AG10803 (cell line): Measurements from ENCODE around the gene RHOJ.

Experiments used
- DNase-seq: peaks from one replicate; pipeline ENCODE4 v3.0.0; 2010; ENCODE audit warnings: low read depth
- H3K4me3 ChIP-seq: 2 replicates; pipeline ENCODE4 v1.5.1; 2011; ENCODE audit warnings: mild to moderate bottlenecking, low read length, control low read depth
- TF ChIP-seq, protein P1 (sequence below): conservative IDR thresholded peaks from 2 replicates; pipeline ENCODE4 v1.5.1; 2011; ENCODE audit warnings: mild to moderate bottlenecking, low read length, control low read depth, inconsistent platforms

RHOJ gene

DNA sequence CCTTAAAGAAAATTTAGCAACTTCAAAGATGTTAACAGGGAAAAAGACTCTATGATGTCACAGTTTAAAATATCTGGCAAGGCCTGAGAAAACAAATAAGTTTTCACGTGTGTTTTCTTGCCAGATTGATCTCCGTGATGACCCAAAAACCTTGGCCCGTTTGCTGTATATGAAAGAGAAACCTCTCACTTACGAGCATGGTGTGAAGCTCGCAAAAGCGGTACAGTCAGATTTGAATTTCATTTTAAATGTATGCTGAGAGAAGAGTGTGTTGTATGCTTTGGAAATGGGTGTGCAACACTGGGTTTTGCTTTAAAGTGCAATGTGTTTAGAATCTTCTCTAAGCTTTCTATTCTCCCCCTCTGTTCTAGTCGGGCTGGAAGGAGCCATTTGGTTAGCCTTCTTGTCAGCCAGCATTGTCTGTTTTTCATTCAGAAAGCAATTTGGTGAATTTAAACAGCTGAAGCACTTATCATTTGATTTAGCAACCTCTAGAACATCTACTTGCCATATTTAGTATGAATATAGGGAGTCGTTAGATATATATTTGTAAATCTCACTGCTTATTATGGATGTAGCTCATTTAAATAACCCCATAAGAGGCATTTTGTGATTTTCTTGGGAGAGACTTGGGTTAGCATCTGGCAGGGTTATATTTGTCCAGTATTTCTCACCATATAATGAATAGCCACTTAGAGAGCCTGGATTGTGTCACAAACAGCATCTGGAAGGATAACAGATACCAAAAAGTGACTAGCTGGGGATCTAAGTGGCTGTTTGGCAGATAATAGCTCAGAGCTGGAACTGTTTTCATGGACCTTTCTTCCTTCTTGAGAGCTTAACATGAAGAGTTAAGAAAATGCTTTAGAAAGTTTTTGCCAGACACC is 79.0 kb downstream of the RHOJ start:
- peak; percentile 14 for DNase-seq
- TF ChIP-seq, protein P1, sequence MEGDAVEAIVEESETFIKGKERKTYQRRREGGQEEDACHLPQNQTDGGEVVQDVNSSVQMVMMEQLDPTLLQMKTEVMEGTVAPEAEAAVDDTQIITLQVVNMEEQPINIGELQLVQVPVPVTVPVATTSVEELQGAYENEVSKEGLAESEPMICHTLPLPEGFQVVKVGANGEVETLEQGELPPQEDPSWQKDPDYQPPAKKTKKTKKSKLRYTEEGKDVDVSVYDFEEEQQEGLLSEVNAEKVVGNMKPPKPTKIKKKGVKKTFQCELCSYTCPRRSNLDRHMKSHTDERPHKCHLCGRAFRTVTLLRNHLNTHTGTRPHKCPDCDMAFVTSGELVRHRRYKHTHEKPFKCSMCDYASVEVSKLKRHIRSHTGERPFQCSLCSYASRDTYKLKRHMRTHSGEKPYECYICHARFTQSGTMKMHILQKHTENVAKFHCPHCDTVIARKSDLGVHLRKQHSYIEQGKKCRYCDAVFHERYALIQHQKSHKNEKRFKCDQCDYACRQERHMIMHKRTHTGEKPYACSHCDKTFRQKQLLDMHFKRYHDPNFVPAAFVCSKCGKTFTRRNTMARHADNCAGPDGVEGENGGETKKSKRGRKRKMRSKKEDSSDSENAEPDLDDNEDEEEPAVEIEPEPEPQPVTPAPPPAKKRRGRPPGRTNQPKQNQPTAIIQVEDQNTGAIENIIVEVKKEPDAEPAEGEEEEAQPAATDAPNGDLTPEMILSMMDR: no peak

DNA sequence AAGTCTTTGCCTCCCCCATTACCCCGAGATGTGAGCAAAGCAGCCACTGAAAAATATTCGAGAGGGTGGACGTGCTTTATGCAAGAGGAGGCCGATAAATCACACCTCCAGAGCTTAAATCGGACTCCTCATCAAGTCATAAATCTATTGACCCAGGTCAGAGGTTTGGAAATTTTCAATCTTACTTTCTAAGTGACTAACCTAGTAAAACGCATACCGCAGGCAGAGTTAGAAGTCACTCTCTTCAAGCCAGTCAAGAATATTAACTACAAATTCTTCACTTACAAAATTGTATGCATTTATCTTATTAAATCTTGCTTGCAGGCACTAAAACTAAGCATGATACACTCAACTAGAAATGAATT is 79.6 kb downstream of the RHOJ start:
- TF ChIP-seq, protein P1: no peak
- H3K4me3 ChIP-seq: no peak overlapping the region
- peak; percentile 13 for DNase-seq

More for the DNA sequence above, 79.0 kb downstream of the RHOJ start:
- peak overlapping the region; percentile 40 for H3K4me3 ChIP-seq

DNA sequence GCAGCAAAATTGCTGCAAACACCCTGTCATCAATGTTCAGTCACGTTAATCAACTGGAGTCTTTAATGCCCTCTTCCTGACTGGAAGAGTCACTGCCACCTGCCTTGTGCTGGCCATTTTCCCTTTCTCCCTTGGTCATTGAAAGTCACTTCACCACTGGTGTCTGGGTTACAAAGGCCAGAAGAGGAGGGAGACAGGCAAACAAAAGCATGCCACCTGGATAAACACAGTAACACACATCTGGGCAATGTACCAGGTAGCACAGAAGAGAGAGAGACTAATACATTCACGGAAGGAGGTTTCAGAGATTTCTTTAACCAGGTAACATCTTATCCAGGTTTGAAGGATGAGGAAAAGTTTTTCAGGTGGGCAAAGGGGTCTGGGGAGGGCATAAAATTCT is 81.8 kb downstream of the RHOJ start:
- TF ChIP-seq, protein P1: no peak
- H3K4me3 ChIP-seq: no peak overlapping the region
- no peak for DNase-seq

DNA sequence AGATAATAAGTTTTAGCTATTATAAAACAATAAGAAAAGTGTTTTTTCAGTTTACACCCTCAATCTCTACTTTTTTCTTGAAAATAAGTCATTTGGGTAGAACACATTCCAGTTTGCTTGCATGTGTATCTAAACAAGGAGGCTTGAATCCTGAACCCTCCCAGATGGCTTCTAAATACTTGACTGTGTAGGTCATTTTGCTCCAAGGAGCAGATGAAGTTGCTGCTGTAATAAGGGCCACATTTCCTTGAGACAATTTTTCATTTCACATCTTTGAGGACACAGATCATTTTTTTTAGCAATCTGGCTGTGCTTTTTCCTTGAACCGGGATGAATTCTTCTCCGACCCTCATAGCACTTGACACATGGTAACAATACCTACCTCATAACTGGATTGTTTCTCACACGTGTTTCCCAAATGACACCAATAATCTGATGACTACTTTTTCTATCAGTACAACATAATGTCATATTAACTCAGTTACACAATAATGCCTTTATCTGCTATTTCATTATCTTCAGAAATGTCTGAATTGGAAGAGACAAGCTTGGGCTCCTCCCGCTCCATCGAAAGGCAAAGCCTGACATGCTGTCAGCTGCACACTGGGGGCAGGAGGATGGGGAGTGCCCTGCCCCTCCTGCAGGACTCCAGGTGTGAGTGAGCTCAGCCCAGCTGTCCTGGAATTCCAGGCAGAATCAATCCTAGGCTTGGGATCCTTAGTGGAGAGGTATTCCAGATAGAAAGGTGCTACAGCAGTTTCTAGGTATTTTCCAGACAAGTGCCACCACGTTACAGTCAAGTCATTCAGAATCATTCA is 83.6 kb downstream of the RHOJ start:
- TF ChIP-seq, protein P1: no peak
- peak; percentile 83 for DNase-seq
- H3K4me3 ChIP-seq: no peak overlapping the region

DNA sequence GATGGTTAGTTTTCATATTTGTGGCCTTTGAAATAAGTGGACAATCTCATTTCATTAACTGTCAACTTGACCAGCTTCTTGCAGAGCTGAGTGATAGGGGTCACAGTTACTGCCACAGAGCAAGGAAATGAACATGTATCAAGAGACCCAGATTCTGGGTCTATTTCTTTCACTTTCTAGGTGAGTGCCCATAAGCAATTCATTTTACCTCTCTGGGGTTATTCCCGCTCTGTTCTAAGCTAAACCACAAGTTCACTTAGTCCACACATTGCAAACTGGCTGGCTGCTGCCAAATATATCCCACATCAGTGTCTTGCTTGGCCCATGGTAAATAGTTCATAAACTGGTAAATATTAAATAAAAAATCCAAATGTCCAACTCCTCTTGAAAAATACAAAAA is 84.6 kb downstream of the RHOJ start:
- H3K4me3 ChIP-seq: no peak overlapping the region
- DNase-seq: no peak
- TF ChIP-seq, protein P1: no peak

DNA sequence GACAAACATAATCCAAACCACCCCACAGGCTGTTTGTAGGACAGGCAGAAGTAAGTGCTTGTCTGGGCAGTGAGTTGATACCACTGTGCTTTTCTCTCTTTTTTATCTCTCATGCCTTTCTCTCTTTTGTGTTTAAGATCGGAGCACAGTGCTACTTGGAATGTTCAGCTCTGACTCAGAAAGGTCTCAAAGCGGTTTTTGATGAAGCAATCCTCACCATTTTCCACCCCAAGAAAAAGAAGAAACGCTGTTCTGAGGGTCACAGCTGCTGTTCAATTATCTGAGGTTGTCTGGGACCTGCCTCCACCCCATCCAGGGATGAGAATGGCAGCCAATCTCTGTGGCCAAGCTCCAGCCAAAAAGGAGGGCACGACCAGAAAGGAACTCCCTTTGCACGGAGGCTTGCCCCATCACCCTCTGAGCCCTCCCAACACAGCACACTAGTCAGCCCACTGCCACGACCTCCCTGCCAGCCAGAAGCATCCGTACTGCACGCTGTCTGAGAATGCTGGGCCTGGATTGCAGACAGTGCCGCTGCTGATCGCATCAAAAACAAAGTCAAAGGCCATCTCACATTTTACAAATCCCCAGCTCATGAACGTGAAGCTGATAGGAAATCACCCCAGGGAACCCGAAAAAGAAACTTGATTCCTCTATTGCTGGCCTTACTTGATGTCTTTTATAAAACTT is 86.6 kb downstream of the RHOJ start:
- TF ChIP-seq, protein P1: no peak

More for the DNA sequence above, 86.6 kb downstream of the RHOJ start:
- peak; percentile 59 for DNase-seq
- H3K4me3 ChIP-seq: no peak overlapping the region
